Vagina (tissue), 2 donors: ENCODE data around the gene RTBDN.

ENCODE experiments used
- CTCF ChIP-seq, 3 experiments: fragments of 450-650 bp in 2 of 3; fragments of 200-600 bp in 1 of 3; sonication (generic) in 1 of 3; IDR thresholded peaks; one replicate each; pipeline ENCODE4 v1.5.1; 2017 to 2019; ENCODE audit warnings: antibody characterized with exemption in 3 of 3, mild to moderate bottlenecking in 2 of 3, moderate library complexity in 2 of 3
- POLR2A ChIP-seq, 2 donors: fragments of 450-650 bp; IDR thresholded peaks; one replicate each; pipeline ENCODE4 v1.6.1; 2017; ENCODE audit warnings: antibody characterized with exemption in 2 of 2, mild to moderate bottlenecking in 2 of 2, moderate library complexity in 2 of 2
- POLR2AphosphoS5 ChIP-seq, 2 donors: sonication (generic); formaldehyde crosslinking; IDR thresholded peaks; one replicate each; pipeline ENCODE4 v1.9.0; 2017; ENCODE audit warnings: antibody characterized with exemption in 2 of 2, mild to moderate bottlenecking in 2 of 2, low read depth in 1 of 2; ENCODE audit not compliant: insufficient read depth in 1 of 2

DNA sequence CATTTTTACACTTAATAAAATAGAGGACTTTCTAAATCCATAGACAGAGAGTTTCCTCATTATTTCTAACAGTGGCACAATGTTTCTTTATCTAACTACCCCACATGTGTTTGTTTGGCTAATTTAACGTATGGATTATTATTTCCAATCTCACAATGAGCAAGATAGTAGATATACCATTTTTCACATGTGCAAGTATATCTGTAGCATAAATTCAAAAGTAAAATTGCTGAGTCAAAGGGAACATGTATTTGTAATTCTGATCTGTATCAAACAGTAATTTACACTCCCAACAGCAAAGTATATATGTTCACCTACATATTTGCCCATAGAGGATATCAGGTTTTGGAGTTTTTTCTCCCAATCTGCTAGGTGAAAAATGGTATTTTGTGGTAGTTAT is 22.3 kb upstream of the RTBDN start:
- no peak for TF ChIP-seq POLR2A (IDR thresholded peaks at IDR 0.05)
- TF ChIP-seq CTCF (IDR thresholded peaks at IDR 0.05), result no peak
- TF ChIP-seq POLR2AphosphoS5 (IDR thresholded peaks at IDR 0.05; ENCODE audit: insufficient read depth in 1 of 2, low read depth in 1 of 2), result no peak
